Inferior parietal cortex (tissue), 1 donor: Measurements from ENCODE around the gene CERS1.
A peak's percentile ranks its signal among the peaks of the same experiment; 100 is the strongest.

ENCODE experiments used
- DNase-seq: peaks from one replicate; pipeline ENCODE4 v3.0.0-alpha.2; 2016; ENCODE audit errors: extremely low spot score

CERS1 gene

GRCh38 chr19:18856385-18857126 is 39.4 kb downstream of the CERS1 start:
- DNase-seq: peak; percentile 74

DNA sequence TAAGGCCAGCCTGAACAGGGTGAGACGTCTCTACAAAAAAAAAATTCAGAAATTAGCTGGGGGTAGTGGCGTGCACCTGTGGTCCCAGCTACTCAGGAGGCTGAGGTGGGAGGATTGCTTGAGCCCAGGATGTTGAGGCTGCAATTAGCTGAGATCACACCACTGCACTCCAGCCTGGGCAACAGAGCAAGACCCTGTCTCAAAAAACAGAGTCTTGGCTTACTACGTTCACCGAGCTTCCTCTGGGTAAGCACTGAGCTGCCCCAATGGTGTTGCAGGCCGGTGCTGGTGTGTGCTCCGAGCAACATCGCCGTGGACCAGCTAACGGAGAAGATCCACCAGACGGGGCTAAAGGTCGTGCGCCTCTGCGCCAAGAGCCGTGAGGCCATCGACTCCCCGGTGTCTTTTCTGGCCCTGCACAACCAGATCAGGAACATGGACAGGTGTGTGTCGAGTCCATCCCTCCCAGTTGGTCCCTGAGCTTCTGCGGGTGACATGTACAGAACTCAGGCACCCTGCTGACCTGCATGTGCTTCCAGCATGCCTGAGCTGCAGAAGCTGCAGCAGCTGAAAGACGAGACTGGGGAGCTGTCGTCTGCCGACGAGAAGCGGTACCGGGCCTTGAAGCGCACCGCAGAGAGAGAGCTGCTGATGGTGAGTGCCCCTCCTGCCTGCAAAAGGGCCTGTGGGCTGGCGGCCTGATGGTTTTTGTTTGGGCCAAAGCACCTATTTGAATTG is 40.1 kb downstream of the CERS1 start:
- DNase-seq: no peak

GRCh38 chr19:18854982-18855381 is 41.0 kb downstream of the CERS1 start:
- no peak for DNase-seq

DNA sequence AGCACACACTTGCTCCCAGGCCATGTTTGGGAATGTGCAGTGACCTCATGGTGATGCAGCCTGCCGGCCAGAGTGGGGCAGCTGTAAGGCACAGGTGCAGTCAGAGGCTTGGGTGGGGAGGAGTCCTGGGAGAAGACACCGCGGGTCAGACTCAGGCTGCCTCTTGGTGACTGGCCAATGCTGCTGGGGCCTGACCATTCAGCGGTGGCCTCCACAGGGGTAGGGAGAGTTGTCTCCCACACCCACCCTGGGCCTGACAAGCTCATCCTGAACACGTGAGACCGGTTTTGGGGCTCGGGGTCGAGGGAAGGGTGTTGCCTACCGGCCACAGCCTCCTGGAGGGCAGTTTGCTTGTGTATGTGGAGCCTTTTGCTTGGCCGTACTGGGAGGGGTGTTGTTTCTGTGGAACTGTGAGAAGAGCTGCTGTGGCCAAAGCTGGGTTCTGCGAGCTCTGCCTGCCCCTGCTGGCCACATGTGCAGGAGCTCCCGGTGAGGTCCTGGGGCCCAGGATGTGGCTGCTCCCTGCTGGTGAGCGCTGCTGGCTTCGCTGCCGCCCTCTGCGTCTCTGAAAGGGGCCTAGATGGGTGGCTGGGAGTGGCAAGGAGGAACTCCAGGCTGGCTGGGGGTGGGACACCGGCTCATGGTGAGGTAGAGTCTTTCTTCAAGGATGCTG is 42.1 kb downstream of the CERS1 start:
- no peak for DNase-seq

GRCh38 chr19:18852648-18853047 is 43.3 kb downstream of the CERS1 start:
- no peak for DNase-seq

DNA sequence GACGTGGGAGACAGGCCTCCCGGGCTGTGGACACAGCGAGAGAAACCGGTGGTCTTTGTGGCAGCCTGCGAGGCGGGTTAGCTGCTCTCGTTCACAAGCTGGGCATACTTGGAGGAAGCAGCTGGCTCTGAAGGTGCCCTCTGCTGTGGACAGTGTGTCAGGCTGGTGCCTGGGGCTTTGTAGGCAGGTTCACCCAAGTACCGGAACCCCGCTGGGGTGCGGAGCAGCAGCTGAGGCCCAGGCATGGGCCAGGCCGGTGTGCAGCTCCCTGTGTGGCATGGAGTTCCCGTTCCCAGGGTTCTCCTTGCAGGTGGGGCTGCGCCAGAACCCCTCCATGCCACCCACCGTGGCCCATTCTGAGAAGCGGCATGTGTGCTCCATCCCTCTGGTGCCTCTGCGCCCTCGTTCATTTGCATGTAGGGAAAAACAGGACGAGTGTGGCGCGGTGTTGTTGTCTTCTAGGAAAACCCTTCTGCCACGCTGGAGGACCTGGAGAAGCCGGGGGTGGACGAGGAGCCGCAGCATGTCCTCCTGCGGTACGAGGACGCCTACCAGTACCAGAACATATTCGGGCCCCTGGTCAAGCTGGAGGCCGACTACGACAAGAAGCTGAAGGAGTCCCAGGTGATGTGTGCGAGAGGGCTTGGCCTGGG is 44.2 kb downstream of the CERS1 start:
- no peak for DNase-seq

DNA sequence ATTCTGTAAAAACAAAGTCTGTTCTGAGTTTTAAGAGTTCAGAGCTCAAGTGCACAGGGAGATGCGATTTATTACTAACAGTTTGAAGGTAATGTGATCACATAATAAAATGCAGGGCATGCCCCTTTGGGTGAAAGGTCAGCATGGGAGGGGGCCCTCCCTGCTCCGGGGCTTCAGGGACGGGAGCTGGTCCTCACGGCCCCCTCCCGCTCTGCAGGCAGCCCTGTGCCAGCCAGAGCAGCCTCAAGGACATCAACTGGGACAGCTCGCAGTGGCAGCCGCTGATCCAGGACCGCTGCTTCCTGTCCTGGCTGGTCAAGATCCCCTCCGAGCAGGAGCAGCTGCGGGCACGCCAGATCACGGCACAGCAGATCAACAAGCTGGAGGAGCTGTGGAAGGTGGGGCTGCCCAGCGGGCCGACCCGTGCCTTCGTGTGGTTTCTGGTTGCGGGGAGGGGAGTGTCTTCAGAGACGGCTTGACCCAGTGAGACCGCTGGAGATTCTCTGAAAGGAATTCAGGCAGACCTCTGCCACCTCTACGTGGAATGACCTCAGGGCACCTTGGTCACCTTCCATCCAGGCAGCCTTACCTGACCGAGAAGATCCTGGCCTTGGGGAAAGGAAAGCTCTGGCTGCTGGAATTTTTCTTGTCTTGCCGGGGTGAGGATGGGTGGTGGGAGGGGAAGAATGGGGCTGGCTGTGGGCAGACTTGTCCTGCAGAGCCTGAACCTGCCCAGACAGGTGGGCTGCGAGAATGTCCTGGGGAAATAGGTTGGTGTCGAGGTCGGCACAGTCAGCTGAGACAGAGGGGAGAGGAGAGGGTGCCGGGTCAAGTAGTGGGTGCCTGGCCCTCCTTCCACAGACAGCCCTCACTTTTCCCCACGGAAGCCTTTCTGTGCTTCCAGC is 45.2 kb downstream of the CERS1 start:
- DNase-seq: no peak

- DNase-seq: no peak
Measured at GRCh38 chr19:18849838-18850400, 46.0 kb downstream of the CERS1 start.

DNA sequence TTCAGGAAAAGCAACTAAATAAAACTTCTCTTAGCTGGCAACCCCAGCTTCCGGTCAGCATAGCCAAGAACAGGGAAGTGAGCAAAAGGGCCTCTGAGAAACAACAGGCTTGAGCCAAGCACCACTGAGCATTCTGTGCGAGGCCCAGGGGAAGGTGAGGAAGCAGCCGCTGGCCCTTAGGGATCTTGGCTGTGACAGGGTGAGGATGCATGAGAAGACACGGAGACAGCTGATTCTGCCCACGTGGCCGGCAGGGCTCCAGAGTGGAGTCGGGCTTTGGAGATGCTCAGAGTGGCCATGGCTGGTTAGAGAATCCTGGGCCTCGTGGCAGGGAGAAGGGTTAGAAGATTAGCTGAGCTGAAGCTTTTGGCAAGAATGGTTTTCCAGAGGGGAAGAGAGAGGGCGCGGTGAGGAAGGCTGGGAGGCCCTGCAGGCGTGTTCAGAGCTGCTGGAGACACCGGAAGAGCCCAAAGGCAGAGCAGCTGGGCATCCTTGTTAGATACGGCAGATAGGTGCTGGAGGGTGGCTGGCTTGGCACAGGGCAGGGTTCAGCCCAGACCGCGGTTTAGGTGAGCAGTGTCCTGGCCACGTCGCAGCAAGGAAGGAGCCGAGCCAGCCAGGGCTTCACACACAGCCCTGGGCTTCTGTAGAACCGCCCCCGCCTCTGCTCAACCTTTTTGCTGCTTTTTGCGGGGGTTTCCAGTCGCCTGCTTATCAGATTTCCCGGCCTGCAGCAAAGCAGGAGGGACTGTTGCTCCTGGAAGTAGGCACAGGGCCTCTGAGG is 46.9 kb downstream of the CERS1 start:
- DNase-seq: peak; percentile 53

DNA sequence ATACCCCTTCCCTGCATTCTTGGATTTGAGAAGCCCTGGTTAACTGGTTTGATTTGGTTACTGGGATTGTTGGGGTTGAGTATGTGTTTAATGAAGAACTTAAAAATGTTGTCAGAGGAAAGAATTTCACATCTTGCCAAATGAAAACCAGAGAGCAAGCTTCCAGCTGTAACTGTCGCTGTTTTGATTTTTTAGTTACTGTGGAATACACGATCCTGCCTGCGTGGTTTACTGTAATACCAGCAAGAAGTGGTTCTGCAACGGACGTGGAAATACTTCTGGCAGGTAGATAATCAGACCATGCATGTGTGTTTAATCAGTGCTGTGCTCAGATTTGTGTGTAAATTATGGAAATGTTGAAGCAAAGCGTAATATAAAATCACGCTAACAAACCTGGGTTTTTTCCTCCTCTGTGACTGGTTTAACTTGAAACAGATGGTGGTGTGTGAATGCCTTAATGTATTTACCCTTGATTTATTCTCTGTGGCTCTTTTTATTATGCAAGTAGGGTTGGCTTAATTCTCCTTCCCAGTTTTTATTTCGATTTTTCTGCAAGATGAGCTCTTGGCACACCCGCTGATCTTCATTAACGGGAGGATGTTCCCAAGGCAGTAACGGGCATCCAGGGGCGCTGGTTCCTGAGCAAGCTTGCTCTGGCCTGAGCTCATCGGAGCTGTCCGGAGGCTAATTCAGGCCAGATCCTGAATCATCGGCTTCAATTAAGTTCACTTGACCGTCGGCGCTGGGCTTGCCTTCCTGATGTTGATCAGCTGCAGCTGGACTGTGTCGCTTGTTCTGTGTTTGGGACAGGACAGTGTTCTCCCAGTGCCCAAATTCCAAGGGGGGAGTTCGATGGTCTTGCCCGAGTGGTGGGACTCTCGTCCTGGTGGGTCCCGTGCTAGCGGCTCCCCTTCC is 48.2 kb downstream of the CERS1 start:
- no peak for DNase-seq

- DNase-seq: peak; percentile 82
Measured at GRCh38 chr19:18846862-18847548, 49.0 kb downstream of the CERS1 start.

GRCh38 chr19:18845961-18846360 is 50.0 kb downstream of the CERS1 start:
- no peak for DNase-seq

DNA sequence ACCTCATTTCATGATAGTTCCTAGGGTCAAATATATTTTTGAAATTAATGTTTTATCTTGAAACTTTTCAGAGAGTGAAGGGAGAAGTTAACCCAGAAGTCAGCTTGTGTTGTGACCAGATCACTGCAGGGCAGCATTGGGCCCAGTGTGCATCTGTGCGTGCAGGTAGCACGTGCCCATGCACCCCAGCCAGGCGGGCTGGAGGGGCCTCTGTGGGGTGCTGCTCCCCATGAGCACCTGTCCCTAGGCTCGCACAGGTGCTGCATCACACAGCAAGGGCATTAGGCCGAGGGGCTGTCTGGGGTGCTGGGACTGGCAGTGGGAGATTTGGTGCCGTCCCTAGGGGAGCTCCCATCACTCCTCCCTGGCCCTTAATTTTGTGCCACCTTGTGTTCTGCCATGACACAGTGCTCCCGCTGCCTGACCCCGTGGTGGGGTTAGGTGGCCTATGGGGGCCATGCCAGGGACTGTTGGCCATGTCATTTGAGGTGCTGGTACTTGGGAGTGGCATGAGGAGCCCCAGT is 51.1 kb downstream of the CERS1 start:
- DNase-seq: no peak

- DNase-seq: no peak
Measured at GRCh38 chr19:18843960-18844359, 52.0 kb downstream of the CERS1 start.

GRCh38 chr19:18842166-18842565 is 53.8 kb downstream of the CERS1 start:
- no peak for DNase-seq

DNA sequence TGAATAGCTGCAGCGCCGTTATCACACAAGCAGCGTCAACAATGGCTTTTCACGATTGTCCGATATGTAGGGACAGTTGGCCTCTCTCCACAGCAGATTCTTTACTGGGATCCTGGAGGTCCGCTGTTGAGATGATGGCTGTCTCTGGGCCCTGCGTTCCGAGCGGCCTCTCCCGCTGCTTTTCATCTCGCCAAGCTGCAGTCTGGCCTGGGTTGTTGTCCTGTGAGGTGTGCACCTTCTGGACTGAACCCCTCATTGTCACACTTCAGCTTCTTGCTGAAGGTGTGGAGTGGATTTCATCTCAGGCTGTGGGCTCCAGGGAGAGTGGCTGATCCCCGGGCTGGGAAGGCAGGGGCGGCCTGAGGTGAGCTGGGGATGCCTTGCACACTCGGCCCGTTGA is 54.6 kb downstream of the CERS1 start:
- no peak for DNase-seq

GRCh38 chr19:18840288-18841267 is 55.4 kb downstream of the CERS1 start:
- DNase-seq: no peak
